ENCODE results near the gene MRPL24. TPM values are rescaled to one million over a fixed set of nuclear protein-coding genes. Genes with fewer than 3 reads are reported as not detected.
"Not testable (repeated sequence)": the region's sequence is repeated elsewhere in the genome, so short reads cannot be mapped to it uniquely, and the experiment has no call there.

MRPL24 gene
- total RNA-seq, 1 donor from 2014 or later = 46.5 TPM

- H2AFZ ChIP-seq (ENCODE audit: low read depth, low read length) = no peak overlapping the region
- H3K9me3 Mint-ChIP-seq (ENCODE audit: unreplicated experiment) = no peaks in the 10 kb centered on the region
- peaks cover 2% of the 10 kb centered on the region for H3K36me3 Mint-ChIP-seq (ENCODE audit: low read depth, unreplicated experiment)
- TF ChIP-seq CTCF (IDR thresholded peaks at IDR 0.05; ENCODE audit: insufficient read depth, low read depth, low read length) (no peak), EZH2 (IDR thresholded peaks at IDR 0.05; ENCODE audit: insufficient read depth, low read length) (no peak)
- FAIRE-seq (no peak), DNase-seq (ENCODE audit: low read depth) (no peak)
- H3K27me3 Mint-ChIP-seq (ENCODE audit: low read depth, unreplicated experiment) = no peaks in the 10 kb centered on the region
- peak overlapping the region; percentile 58 for H3K27ac Mint-ChIP-seq (ENCODE audit: unreplicated experiment)
- H4K20me1 ChIP-seq (ENCODE audit: insufficient read depth, low read length) = no peaks in the 10 kb centered on the region
- H3K36me3 ChIP-seq (ENCODE audit: insufficient read depth, low read length) = no peaks in the 10 kb centered on the region
- peaks cover 2% of the 10 kb centered on the region for H3K4me1 Mint-ChIP-seq (ENCODE audit: low read depth, unreplicated experiment)
- H3K9ac ChIP-seq (ENCODE audit: low read length) = no peak overlapping the region
- H3K9me3 ChIP-seq (ENCODE audit: insufficient read depth, low read depth, low read length) = no peaks in the 10 kb centered on the region
- H3K27me3 ChIP-seq (ENCODE audit: insufficient read depth, low read length) = no peaks in the 10 kb centered on the region
- H3K79me2 ChIP-seq (ENCODE audit: insufficient read depth, low read length) = no peaks in the 10 kb centered on the region
- no peak overlapping the region for H3K4me3 Mint-ChIP-seq (ENCODE audit: unreplicated experiment)
- H3K4me3 ChIP-seq (ENCODE audit: insufficient read depth, low read depth, low read length) = no peak overlapping the region
- H3K4me2 ChIP-seq (ENCODE audit: low read length) = no peak overlapping the region
- H3K4me1 ChIP-seq (ENCODE audit: insufficient read depth, low read length) = peaks cover 3% of the 10 kb centered on the region
- H3K27ac ChIP-seq (ENCODE audit: low read depth, low read length) = no peak overlapping the region
Observed at GRCh38 chr1:156760796-156761104, 19.9 kb upstream of the MRPL24 start.

- Histone ChIP-seq H3K36me3 (ENCODE audit: insufficient read depth, low read length) (no peaks in the 10 kb centered on the region), H3K79me2 (ENCODE audit: insufficient read depth, low read length) (no peaks in the 10 kb centered on the region), H3K9me3 (ENCODE audit: insufficient read depth, low read depth, low read length) (no peaks in the 10 kb centered on the region), H3K27ac (ENCODE audit: low read depth, low read length) (no peak overlapping the region), H2AFZ (ENCODE audit: low read depth, low read length) (no peak overlapping the region), H3K4me1 (ENCODE audit: insufficient read depth, low read length) (peaks cover 3% of the 10 kb centered on the region), H3K27me3 (ENCODE audit: insufficient read depth, low read length) (no peaks in the 10 kb centered on the region), H3K9ac (ENCODE audit: low read length) (no peak overlapping the region), H3K4me3 (ENCODE audit: insufficient read depth, low read depth, low read length) (no peak overlapping the region), H4K20me1 (ENCODE audit: insufficient read depth, low read length) (no peaks in the 10 kb centered on the region), H3K4me2 (ENCODE audit: low read length) (no peak overlapping the region)
- no peak for FAIRE-seq
- no peak for TF ChIP-seq EZH2 (IDR thresholded peaks at IDR 0.05; ENCODE audit: insufficient read depth, low read length)
- TF ChIP-seq CTCF (IDR thresholded peaks at IDR 0.05; ENCODE audit: insufficient read depth, low read depth, low read length) = no peak
- peaks cover 2% of the 10 kb centered on the region for H3K4me1 Mint-ChIP-seq (ENCODE audit: low read depth, unreplicated experiment)
- no peak for DNase-seq (ENCODE audit: low read depth)
- H3K27me3 Mint-ChIP-seq (ENCODE audit: low read depth, unreplicated experiment) = no peaks in the 10 kb centered on the region
- peaks cover 2% of the 10 kb centered on the region for H3K36me3 Mint-ChIP-seq (ENCODE audit: low read depth, unreplicated experiment)
- no peaks in the 10 kb centered on the region for H3K9me3 Mint-ChIP-seq (ENCODE audit: unreplicated experiment)
- H3K27ac Mint-ChIP-seq (ENCODE audit: unreplicated experiment) = peak overlapping the region; percentile 58
- no peak overlapping the region for H3K4me3 Mint-ChIP-seq (ENCODE audit: unreplicated experiment)
Observed at GRCh38 chr1:156760092-156760795, 19.4 kb upstream of the MRPL24 start.

GRCh38 chr1:156757572-156758253 is 16.8 kb upstream of the MRPL24 start:
- not testable (repeated sequence) for H3K27me3 Mint-ChIP-seq (ENCODE audit: low read depth, unreplicated experiment); H3K4me3 Mint-ChIP-seq (ENCODE audit: unreplicated experiment); H3K27ac Mint-ChIP-seq (ENCODE audit: unreplicated experiment); H3K36me3 ChIP-seq (ENCODE audit: insufficient read depth, low read length); DNase-seq (ENCODE audit: low read depth); H3K36me3 Mint-ChIP-seq (ENCODE audit: low read depth, unreplicated experiment); H3K9me3 Mint-ChIP-seq (ENCODE audit: unreplicated experiment); H3K4me1 Mint-ChIP-seq (ENCODE audit: low read depth, unreplicated experiment); H3K9me3 ChIP-seq (ENCODE audit: insufficient read depth, low read depth, low read length); H3K27ac ChIP-seq (ENCODE audit: low read depth, low read length); H3K4me1 ChIP-seq (ENCODE audit: insufficient read depth, low read length); H3K79me2 ChIP-seq (ENCODE audit: insufficient read depth, low read length); H2AFZ ChIP-seq (ENCODE audit: low read depth, low read length); H3K9ac ChIP-seq (ENCODE audit: low read length); H3K4me2 ChIP-seq (ENCODE audit: low read length); H3K27me3 ChIP-seq (ENCODE audit: insufficient read depth, low read length); FAIRE-seq; H4K20me1 ChIP-seq (ENCODE audit: insufficient read depth, low read length); H3K4me3 ChIP-seq (ENCODE audit: insufficient read depth, low read depth, low read length)
